HepG2 (cell line): Measurements from ENCODE around the gene SEMA3B. TPM values are rescaled to one million over a fixed set of nuclear protein-coding genes. Genes with fewer than 3 reads are reported as not detected.
A peak's percentile ranks its signal among the peaks of the same experiment; 100 is the strongest.

Source experiments
- ERF ChIP-seq: IDR thresholded peaks from 2 replicates; pipeline ENCODE4 v1.6.1; 2018; ENCODE audit warnings: missing biosample characterization, missing genetic modification reagents
- KDM2A ChIP-seq: sonication (generic); formaldehyde crosslinking; IDR thresholded peaks from 2 replicates; pipeline ENCODE4 v1.4.0; 2020; ENCODE audit warnings: low read depth, missing genetic modification reagents, borderline replicate concordance
- KDM5A ChIP-seq: fragments of 200-600 bp; sonication (generic); IDR thresholded peaks from 2 replicates; pipeline ENCODE4 v1.7.0; 2018; ENCODE audit warnings: antibody characterized with exemption, mild to moderate bottlenecking, low read length, borderline replicate concordance
- PHF8 ChIP-seq: sonication (generic); formaldehyde crosslinking; IDR thresholded peaks from 2 replicates; pipeline ENCODE4 v1.5.0; 2020; ENCODE audit warnings: missing genetic modification reagents
- RARG ChIP-seq: sonication (generic); formaldehyde crosslinking; IDR thresholded peaks from 2 replicates; pipeline ENCODE4 v1.4.0; 2020; ENCODE audit warnings: low read depth, mild to moderate bottlenecking, missing genetic modification reagents
- RBM22 ChIP-seq: fragments of 200-400 bp; formaldehyde crosslinking; optimal IDR thresholded peaks from 2 replicates; pipeline ENCODE3; 2017; ENCODE audit warnings: mild to moderate bottlenecking, low read length, moderate library complexity
- RFX5 ChIP-seq: IDR thresholded peaks from 2 replicates; pipeline ENCODE4 v1.6.1; 2011; ENCODE audit warnings: low read depth, low read length, improper control_type of control experiment
- RXRB ChIP-seq: IDR thresholded peaks from 2 replicates; pipeline ENCODE4 v1.6.1; 2016; ENCODE audit warnings: borderline replicate concordance, missing genetic modification reagents, missing compliant biosample characterization
- TARDBP ChIP-seq: sonication (generic); formaldehyde crosslinking; IDR thresholded peaks from 2 replicates; pipeline ENCODE4 v1.8.0; 2022; ENCODE audit warnings: mild to moderate bottlenecking, missing genetic modification reagents
- ZFP90 ChIP-seq: sonication (generic); formaldehyde crosslinking; IDR thresholded peaks from 2 replicates; pipeline ENCODE4 v1.8.0; 2022; ENCODE audit warnings: missing genetic modification reagents, mild to moderate bottlenecking, inconsistent platforms, borderline replicate concordance
- ZNF138 ChIP-seq: sonication (generic); formaldehyde crosslinking; IDR thresholded peaks from 2 replicates; pipeline ENCODE4 v1.5.0; 2020; ENCODE audit warnings: mild to moderate bottlenecking, low read depth, missing genetic modification reagents
- ZNF292 ChIP-seq: sonication (generic); formaldehyde crosslinking; IDR thresholded peaks from 2 replicates; pipeline ENCODE4 v1.8.1; 2022; ENCODE audit warnings: mild to moderate bottlenecking, low read depth, missing genetic modification reagents, borderline replicate concordance
- ZNF430 ChIP-seq: sonication (generic); formaldehyde crosslinking; IDR thresholded peaks from 2 replicates; pipeline ENCODE4 v1.9.0; 2021; ENCODE audit warnings: mild to moderate bottlenecking, missing genetic modification reagents
- ZNF605 ChIP-seq: sonication (generic); formaldehyde crosslinking; IDR thresholded peaks from 2 replicates; pipeline ENCODE4 v1.8.0; 2022; ENCODE audit warnings: mild to moderate bottlenecking, missing genetic modification reagents
- polyA plus RNA-seq, 8 experiments: library from polyadenylated mRNA; depleted of rRNA in 3 of 8; stranded (reverse) in 7 of 8; unstranded in 1 of 8; fragments of >200 nt; fragmentation: Illumina TruSeq in 4 of 8; extraction: Trizol in 4 of 8; gene quantifications; 2 replicates each; pipeline versions ENCODE4 v1.2.1 to v1.2.3, GENCODE V29; 2011 to 2016; ENCODE audit warnings: low read depth in 4 of 8, missing spikeins in 1 of 8, mixed read lengths in 1 of 8; ENCODE audit not compliant: insufficient read depth in 1 of 8
- total RNA-seq, 5 experiments: library from RNA; depleted of rRNA; stranded (reverse); fragments of >200 nt; fragmentation: Illumina TruSeq; extraction: Trizol; gene quantifications; 2 replicates each; pipeline ENCODE4 v1.2.3, GENCODE V29; 2016; ENCODE audit warnings: low read depth in 1 of 5
- TF ChIP-seq, protein P1 (sequence below): sonication (generic); formaldehyde crosslinking; IDR thresholded peaks from 2 replicates; pipeline ENCODE4 v1.8.1; 2023; ENCODE audit warnings: mild to moderate bottlenecking, missing genetic modification reagents
- TF ChIP-seq, protein P2 (sequence below): sonication (generic); formaldehyde crosslinking; IDR thresholded peaks from 2 replicates; pipeline ENCODE4 v1.4.0; 2020; ENCODE audit warnings: low read depth, missing genetic modification reagents
- TF ChIP-seq, protein P3 (sequence below): sonication (generic); formaldehyde crosslinking; IDR thresholded peaks from 2 replicates; pipeline ENCODE4 v1.5.1; 2020; ENCODE audit warnings: mild to moderate bottlenecking, missing genetic modification reagents
- TF ChIP-seq, protein P4 (sequence below): sonication (generic); formaldehyde crosslinking; IDR thresholded peaks from 2 replicates; pipeline ENCODE4 v1.4.0; 2020; ENCODE audit warnings: missing genetic modification reagents

The SEMA3B gene
- total and polyA plus RNA-seq, 2 of the 13 experiments (the other 11 are each of a cell fraction or from before 2014, with no cell fraction given) = 93.2 to 158 TPM

DNA sequence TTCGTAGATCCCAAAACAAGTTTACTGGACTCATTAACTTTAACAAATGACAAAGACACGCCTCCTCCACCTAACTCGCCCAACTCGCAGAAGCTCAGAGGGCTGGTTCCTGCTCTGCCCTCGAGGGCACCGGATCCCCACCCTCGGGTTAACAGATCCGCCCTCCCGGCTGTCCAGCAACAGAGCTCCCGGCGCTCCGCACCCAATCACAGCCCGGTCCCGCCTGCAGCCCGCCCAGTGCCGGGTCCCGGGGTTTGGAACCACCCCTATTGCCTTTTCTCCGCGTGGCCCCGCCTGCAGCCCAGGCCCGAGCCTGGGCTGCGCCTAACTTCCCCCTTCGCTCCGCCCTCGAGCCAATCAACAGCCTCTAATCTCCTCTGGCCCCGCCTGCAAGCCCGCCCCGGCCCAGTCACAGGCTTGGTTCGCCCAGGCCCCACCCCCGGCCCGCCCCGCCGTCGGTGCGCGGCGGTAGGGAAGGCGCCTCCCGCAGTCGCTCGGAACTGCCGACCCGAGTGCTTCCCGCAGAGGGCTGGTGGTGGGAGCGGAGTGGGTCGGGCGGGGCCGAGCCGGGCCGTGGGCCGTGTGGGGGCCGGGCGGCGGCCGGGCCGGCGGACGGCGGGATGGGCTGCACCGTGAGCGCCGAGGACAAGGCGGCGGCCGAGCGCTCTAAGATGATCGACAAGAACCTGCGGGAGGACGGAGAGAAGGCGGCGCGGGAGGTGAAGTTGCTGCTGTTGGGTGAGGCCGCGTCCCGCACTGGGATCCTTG is 33.0 kb upstream of the SEMA3B start, which contains the start of gene GNAI2 (continued):
- TF ChIP-seq, protein P1, sequence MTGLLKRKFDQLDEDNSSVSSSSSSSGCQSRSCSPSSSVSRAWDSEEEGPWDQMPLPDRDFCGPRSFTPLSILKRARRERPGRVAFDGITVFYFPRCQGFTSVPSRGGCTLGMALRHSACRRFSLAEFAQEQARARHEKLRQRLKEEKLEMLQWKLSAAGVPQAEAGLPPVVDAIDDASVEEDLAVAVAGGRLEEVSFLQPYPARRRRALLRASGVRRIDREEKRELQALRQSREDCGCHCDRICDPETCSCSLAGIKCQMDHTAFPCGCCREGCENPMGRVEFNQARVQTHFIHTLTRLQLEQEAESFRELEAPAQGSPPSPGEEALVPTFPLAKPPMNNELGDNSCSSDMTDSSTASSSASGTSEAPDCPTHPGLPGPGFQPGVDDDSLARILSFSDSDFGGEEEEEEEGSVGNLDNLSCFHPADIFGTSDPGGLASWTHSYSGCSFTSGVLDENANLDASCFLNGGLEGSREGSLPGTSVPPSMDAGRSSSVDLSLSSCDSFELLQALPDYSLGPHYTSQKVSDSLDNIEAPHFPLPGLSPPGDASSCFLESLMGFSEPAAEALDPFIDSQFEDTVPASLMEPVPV = no peak
- TF ChIP-seq PHF8 (CRISPR knock-in tag) = peak; percentile 57
- no peak for TF ChIP-seq RXRB
- TF ChIP-seq KDM2A = peak; percentile 22; the same call in 1 of the 2 replicates
- no peak for TF ChIP-seq KDM5A
- no peak for TF ChIP-seq ZNF138 (CRISPR knock-in tag)
- TF ChIP-seq ZNF292 (CRISPR knock-in tag) = no peak
- no peak for TF ChIP-seq ZFP90 (CRISPR knock-in tag)
- TF ChIP-seq ERF (CRISPR knock-in tag) = peak; percentile 33; the same call in 1 of the 2 replicates
- TF ChIP-seq ZNF430 (CRISPR knock-in tag) = 0 out of 2 replicates have a peak, but pooled peaks have one; percentile 17
- TF ChIP-seq, protein P2, sequence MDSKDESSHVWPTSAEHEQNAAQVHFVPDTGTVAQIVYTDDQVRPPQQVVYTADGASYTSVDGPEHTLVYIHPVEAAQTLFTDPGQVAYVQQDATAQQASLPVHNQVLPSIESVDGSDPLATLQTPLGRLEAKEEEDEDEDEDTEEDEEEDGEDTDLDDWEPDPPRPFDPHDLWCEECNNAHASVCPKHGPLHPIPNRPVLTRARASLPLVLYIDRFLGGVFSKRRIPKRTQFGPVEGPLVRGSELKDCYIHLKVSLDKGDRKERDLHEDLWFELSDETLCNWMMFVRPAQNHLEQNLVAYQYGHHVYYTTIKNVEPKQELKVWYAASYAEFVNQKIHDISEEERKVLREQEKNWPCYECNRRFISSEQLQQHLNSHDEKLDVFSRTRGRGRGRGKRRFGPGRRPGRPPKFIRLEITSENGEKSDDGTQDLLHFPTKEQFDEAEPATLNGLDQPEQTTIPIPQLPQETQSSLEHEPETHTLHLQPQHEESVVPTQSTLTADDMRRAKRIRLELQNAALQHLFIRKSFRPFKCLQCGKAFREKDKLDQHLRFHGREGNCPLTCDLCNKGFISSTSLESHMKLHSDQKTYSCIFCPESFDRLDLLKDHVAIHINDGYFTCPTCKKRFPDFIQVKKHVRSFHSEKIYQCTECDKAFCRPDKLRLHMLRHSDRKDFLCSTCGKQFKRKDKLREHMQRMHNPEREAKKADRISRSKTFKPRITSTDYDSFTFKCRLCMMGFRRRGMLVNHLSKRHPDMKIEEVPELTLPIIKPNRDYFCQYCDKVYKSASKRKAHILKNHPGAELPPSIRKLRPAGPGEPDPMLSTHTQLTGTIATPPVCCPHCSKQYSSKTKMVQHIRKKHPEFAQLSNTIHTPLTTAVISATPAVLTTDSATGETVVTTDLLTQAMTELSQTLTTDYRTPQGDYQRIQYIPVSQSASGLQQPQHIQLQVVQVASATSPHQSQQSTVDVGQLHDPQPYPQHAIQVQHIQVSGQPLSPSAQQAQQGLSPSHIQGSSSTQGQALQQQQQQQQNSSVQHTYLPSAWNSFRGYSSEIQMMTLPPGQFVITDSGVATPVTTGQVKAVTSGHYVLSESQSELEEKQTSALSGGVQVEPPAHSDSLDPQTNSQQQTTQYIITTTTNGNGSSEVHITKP (CRISPR knock-in tag) = peak; percentile 58; the same call in 1 of the 2 replicates
- TF ChIP-seq RFX5 = peak; percentile 81
- TF ChIP-seq, protein P3, sequence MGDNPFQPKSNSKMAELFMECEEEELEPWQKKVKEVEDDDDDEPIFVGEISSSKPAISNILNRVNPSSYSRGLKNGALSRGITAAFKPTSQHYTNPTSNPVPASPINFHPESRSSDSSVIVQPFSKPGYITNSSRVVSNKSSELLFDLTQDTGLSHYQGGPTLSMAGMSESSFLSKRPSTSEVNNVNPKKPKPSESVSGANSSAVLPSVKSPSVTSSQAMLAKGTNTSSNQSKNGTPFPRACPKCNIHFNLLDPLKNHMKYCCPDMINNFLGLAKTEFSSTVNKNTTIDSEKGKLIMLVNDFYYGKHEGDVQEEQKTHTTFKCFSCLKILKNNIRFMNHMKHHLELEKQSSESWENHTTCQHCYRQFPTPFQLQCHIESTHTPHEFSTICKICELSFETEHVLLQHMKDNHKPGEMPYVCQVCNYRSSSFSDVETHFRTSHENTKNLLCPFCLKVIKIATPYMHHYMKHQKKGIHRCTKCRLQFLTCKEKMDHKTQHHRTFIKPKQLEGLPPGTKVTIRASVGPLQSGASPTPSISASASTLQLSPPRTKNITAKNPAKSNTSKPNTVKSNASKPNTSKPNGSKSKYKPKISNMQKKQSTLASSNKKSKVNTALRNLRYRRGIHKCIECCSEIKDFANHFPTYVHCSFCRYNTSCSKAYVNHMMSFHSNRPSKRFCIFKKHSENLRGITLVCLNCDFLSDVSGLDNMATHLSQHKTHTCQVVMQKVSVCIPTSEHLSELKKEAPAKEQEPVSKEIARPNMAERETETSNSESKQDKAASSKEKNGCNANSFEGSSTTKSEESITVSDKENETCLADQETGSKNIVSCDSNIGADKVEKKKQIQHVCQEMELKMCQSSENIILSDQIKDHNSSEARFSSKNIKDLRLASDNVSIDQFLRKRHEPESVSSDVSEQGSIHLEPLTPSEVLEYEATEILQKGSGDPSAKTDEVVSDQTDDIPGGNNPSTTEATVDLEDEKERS (CRISPR knock-in tag) = no peak
- 0 out of 2 replicates have a peak, but pooled peaks have one; percentile 21 for TF ChIP-seq TARDBP (CRISPR knock-in tag)
- no peak for TF ChIP-seq RBM22
- TF ChIP-seq, protein P4, sequence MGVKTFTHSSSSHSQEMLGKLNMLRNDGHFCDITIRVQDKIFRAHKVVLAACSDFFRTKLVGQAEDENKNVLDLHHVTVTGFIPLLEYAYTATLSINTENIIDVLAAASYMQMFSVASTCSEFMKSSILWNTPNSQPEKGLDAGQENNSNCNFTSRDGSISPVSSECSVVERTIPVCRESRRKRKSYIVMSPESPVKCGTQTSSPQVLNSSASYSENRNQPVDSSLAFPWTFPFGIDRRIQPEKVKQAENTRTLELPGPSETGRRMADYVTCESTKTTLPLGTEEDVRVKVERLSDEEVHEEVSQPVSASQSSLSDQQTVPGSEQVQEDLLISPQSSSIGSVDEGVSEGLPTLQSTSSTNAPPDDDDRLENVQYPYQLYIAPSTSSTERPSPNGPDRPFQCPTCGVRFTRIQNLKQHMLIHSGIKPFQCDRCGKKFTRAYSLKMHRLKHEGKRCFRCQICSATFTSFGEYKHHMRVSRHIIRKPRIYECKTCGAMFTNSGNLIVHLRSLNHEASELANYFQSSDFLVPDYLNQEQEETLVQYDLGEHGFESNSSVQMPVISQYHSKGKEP = no peak
- no peak for TF ChIP-seq RARG
- peak; percentile 70 for TF ChIP-seq ZNF605 (CRISPR knock-in tag)
